ENCODE measurements around the gene TCF7L2.

- TF ChIP-seq CTCF (IDR thresholded peaks at IDR 0.05), result no peak
- no peak for TF ChIP-seq POLR2A (IDR thresholded peaks at IDR 0.05)
These were observed 116.7 kb downstream of the TCF7L2 start for GRCh38 chr10:113066561-113067312.

Data from adrenal gland (tissue), 5 donors.